ENCODE measurements around the gene GPR32. TPM values are rescaled to one million over a fixed set of nuclear protein-coding genes. Genes with fewer than 3 reads are reported as not detected.

GPR32 gene
- total and polyA plus RNA-seq, 2 of the 8 experiments (the other 6 are each of a cell fraction or from before 2014, with no cell fraction given) = not detected

DNA sequence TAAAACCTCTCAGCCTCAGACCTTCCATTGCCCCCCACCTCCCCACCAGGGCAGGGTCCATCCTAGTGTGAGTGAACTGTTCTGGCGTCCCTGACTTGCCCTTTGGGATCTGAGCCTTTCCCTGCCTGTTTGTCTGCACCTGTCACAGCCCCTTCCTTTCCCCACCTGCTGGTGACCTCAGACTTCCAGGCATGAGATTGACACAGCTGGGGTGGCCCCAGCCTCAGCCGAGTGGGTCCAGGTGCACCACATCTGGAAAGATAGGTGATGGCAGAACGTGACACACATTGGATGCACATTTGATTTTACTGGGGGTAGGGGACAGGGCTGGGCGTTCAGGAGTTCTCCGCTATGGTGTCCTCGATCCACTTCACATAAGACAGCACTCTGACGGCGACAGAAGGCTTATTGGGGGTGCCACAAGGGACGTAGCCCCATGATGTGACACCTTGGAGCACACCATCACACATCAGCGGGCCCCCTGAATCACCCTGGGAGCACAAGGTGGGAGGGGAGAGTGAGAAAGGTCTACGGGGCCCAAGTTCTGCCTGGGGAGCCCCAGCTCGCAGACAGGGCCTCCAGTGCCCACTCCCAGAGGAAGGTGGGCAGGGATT, 48.7 kb downstream of the GPR32 start (continued):
- TF ChIP-seq, protein P1, sequence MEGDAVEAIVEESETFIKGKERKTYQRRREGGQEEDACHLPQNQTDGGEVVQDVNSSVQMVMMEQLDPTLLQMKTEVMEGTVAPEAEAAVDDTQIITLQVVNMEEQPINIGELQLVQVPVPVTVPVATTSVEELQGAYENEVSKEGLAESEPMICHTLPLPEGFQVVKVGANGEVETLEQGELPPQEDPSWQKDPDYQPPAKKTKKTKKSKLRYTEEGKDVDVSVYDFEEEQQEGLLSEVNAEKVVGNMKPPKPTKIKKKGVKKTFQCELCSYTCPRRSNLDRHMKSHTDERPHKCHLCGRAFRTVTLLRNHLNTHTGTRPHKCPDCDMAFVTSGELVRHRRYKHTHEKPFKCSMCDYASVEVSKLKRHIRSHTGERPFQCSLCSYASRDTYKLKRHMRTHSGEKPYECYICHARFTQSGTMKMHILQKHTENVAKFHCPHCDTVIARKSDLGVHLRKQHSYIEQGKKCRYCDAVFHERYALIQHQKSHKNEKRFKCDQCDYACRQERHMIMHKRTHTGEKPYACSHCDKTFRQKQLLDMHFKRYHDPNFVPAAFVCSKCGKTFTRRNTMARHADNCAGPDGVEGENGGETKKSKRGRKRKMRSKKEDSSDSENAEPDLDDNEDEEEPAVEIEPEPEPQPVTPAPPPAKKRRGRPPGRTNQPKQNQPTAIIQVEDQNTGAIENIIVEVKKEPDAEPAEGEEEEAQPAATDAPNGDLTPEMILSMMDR (IDR thresholded peaks at IDR 0.05; ENCODE audit: control extremely low read depth in 1 of 3, insufficient read depth in 1 of 3, low read depth in 1 of 3, low read length in 3 of 3) = no peak
- TF ChIP-seq CEBPB (IDR thresholded peaks at IDR 0.05; ENCODE audit: low read depth, low read length) (no peak), RXRA (IDR thresholded peaks at IDR 0.05; ENCODE audit: insufficient read depth, low read depth, low read length) (no peak), RBBP5 (IDR thresholded peaks at IDR 0.05; ENCODE audit: borderline replicate concordance, low read depth, low read length) (no peak), CTBP2 (IDR thresholded peaks at IDR 0.05; ENCODE audit: borderline replicate concordance, insufficient read depth, insufficient read length, low read length) (no peak), CREB1 (IDR thresholded peaks at IDR 0.05) (no peak), RAD21 (IDR thresholded peaks at IDR 0.05 in 1 of 2, conservative IDR thresholded peaks at IDR 0.05 in 1 of 2; ENCODE audit: low read depth in 2 of 2, low read length in 2 of 2) (no peak)
- TF ChIP-seq, protein P2, sequence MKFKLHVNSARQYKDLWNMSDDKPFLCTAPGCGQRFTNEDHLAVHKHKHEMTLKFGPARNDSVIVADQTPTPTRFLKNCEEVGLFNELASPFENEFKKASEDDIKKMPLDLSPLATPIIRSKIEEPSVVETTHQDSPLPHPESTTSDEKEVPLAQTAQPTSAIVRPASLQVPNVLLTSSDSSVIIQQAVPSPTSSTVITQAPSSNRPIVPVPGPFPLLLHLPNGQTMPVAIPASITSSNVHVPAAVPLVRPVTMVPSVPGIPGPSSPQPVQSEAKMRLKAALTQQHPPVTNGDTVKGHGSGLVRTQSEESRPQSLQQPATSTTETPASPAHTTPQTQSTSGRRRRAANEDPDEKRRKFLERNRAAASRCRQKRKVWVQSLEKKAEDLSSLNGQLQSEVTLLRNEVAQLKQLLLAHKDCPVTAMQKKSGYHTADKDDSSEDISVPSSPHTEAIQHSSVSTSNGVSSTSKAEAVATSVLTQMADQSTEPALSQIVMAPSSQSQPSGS (IDR thresholded peaks at IDR 0.05; ENCODE audit: low read length) = no peak
- TF ChIP-seq, protein P3, sequence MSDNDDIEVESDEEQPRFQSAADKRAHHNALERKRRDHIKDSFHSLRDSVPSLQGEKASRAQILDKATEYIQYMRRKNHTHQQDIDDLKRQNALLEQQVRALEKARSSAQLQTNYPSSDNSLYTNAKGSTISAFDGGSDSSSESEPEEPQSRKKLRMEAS (IDR thresholded peaks at IDR 0.05) = no peak
